ENCODE results near the gene MYOZ1. TPM values are rescaled to one million over a fixed set of nuclear protein-coding genes. Genes with fewer than 3 reads are reported as not detected.
"Not testable (repeated sequence)": the region's sequence is repeated elsewhere in the genome, so short reads cannot be mapped to it uniquely, and the experiment has no call there.

MYOZ1 gene
- total and polyA plus RNA-seq, 2 donors (not counting 3 experiments of a cell fraction or from before 2014, with no cell fraction given): not detected

- H3K9ac ChIP-seq (replicated peaks; ENCODE audit: extremely low read depth, insufficient read depth, low read length); H3K9me3 ChIP-seq (replicated peaks; ENCODE audit: control insufficient read depth, insufficient read depth, low read length); H3K79me2 ChIP-seq (ENCODE audit: control insufficient read depth, insufficient read depth, low read length); POLR2A ChIA-PET; FAIRE-seq; H2AFZ ChIP-seq (ENCODE audit: low read depth, low read length); dilution Hi-C loops (cut with MboI; ENCODE audit: extremely low pct_ligation_motif_present, low sequenced_read_pairs); H3K4me1 ChIP-seq (ENCODE audit: control insufficient read depth, extremely low read depth, insufficient read depth, low read length); BruUV-seq (replicated peaks); intact Hi-C loops (cut with micrococcal nuclease); CTCF ChIA-PET; H3K27me3 ChIP-seq (ENCODE audit: control insufficient read depth in 2 of 2, insufficient read depth in 2 of 2, low read length in 2 of 2); H3K9me1 ChIP-seq (replicated peaks; ENCODE audit: control insufficient read depth, extremely low read depth, insufficient read depth, low read length); H4K20me1 ChIP-seq (replicated peaks; ENCODE audit: control insufficient read depth, extremely low read depth, insufficient read depth, low read length); H3K4me2 ChIP-seq (ENCODE audit: insufficient read depth, low read length); H3K27ac ChIP-seq (ENCODE audit: insufficient read depth, low read depth, low read length); H3K36me3 ChIP-seq (ENCODE audit: control insufficient read depth in 2 of 2, extremely low read depth in 1 of 2, insufficient read depth in 2 of 2, low read length in 2 of 2); H3K4me3 ChIP-seq (replicated peaks in 1 of 3; ENCODE audit: insufficient read depth in 1 of 3, low read depth in 1 of 3, low read length in 3 of 3); DNase-seq (ENCODE audit: low read depth, low spot score): not testable (repeated sequence)
Observed at GRCh38 chr10:73666153-73666809, 25.0 kb upstream of the MYOZ1 start.

- H3K9ac ChIP-seq (replicated peaks; ENCODE audit: extremely low read depth, insufficient read depth, low read length); intact Hi-C loops (cut with micrococcal nuclease); H3K4me3 ChIP-seq (replicated peaks in 1 of 3; ENCODE audit: insufficient read depth in 1 of 3, low read depth in 1 of 3, low read length in 3 of 3); DNase-seq (ENCODE audit: low read depth, low spot score); H3K9me1 ChIP-seq (replicated peaks; ENCODE audit: control insufficient read depth, extremely low read depth, insufficient read depth, low read length); H4K20me1 ChIP-seq (replicated peaks; ENCODE audit: control insufficient read depth, extremely low read depth, insufficient read depth, low read length); H3K4me1 ChIP-seq (ENCODE audit: control insufficient read depth, extremely low read depth, insufficient read depth, low read length); H3K27ac ChIP-seq (ENCODE audit: insufficient read depth, low read depth, low read length); dilution Hi-C loops (cut with MboI; ENCODE audit: extremely low pct_ligation_motif_present, low sequenced_read_pairs); H3K4me2 ChIP-seq (ENCODE audit: insufficient read depth, low read length); H2AFZ ChIP-seq (ENCODE audit: low read depth, low read length); POLR2A ChIA-PET; H3K27me3 ChIP-seq (ENCODE audit: control insufficient read depth in 2 of 2, insufficient read depth in 2 of 2, low read length in 2 of 2); BruUV-seq (replicated peaks); CTCF ChIA-PET; H3K9me3 ChIP-seq (replicated peaks; ENCODE audit: control insufficient read depth, insufficient read depth, low read length); FAIRE-seq; H3K79me2 ChIP-seq (ENCODE audit: control insufficient read depth, insufficient read depth, low read length); H3K36me3 ChIP-seq (ENCODE audit: control insufficient read depth in 2 of 2, extremely low read depth in 1 of 2, insufficient read depth in 2 of 2, low read length in 2 of 2): not testable (repeated sequence)
Observed at GRCh38 chr10:73665581-73665980, 24.3 kb upstream of the MYOZ1 start.

- H4K20me1 ChIP-seq (replicated peaks; ENCODE audit: control insufficient read depth, extremely low read depth, insufficient read depth, low read length); H3K79me2 ChIP-seq (ENCODE audit: control insufficient read depth, insufficient read depth, low read length); H3K27ac ChIP-seq (ENCODE audit: insufficient read depth, low read depth, low read length); H3K4me3 ChIP-seq (replicated peaks in 1 of 3; ENCODE audit: insufficient read depth in 1 of 3, low read depth in 1 of 3, low read length in 3 of 3); dilution Hi-C loops (cut with MboI; ENCODE audit: extremely low pct_ligation_motif_present, low sequenced_read_pairs); H3K4me2 ChIP-seq (ENCODE audit: insufficient read depth, low read length); H3K36me3 ChIP-seq (ENCODE audit: control insufficient read depth in 2 of 2, extremely low read depth in 1 of 2, insufficient read depth in 2 of 2, low read length in 2 of 2); H3K9ac ChIP-seq (replicated peaks; ENCODE audit: extremely low read depth, insufficient read depth, low read length); H3K27me3 ChIP-seq (ENCODE audit: control insufficient read depth in 2 of 2, insufficient read depth in 2 of 2, low read length in 2 of 2); CTCF ChIA-PET; BruUV-seq (replicated peaks); intact Hi-C loops (cut with micrococcal nuclease); H3K9me1 ChIP-seq (replicated peaks; ENCODE audit: control insufficient read depth, extremely low read depth, insufficient read depth, low read length); FAIRE-seq; H3K4me1 ChIP-seq (ENCODE audit: control insufficient read depth, extremely low read depth, insufficient read depth, low read length); POLR2A ChIA-PET; H3K9me3 ChIP-seq (replicated peaks; ENCODE audit: control insufficient read depth, insufficient read depth, low read length); H2AFZ ChIP-seq (ENCODE audit: low read depth, low read length); DNase-seq (ENCODE audit: low read depth, low spot score): not testable (repeated sequence)
Observed at GRCh38 chr10:73664156-73665040, 23.1 kb upstream of the MYOZ1 start.

- FAIRE-seq; intact Hi-C loops (cut with micrococcal nuclease); H3K4me1 ChIP-seq (ENCODE audit: control insufficient read depth, extremely low read depth, insufficient read depth, low read length); H3K9ac ChIP-seq (replicated peaks; ENCODE audit: extremely low read depth, insufficient read depth, low read length); H3K27me3 ChIP-seq (ENCODE audit: control insufficient read depth in 2 of 2, insufficient read depth in 2 of 2, low read length in 2 of 2); POLR2A ChIA-PET; BruUV-seq (replicated peaks); H3K9me1 ChIP-seq (replicated peaks; ENCODE audit: control insufficient read depth, extremely low read depth, insufficient read depth, low read length); CTCF ChIA-PET; dilution Hi-C loops (cut with MboI; ENCODE audit: extremely low pct_ligation_motif_present, low sequenced_read_pairs); H3K27ac ChIP-seq (ENCODE audit: insufficient read depth, low read depth, low read length); DNase-seq (ENCODE audit: low read depth, low spot score); H3K79me2 ChIP-seq (ENCODE audit: control insufficient read depth, insufficient read depth, low read length); H3K36me3 ChIP-seq (ENCODE audit: control insufficient read depth in 2 of 2, extremely low read depth in 1 of 2, insufficient read depth in 2 of 2, low read length in 2 of 2); H2AFZ ChIP-seq (ENCODE audit: low read depth, low read length); H3K4me3 ChIP-seq (replicated peaks in 1 of 3; ENCODE audit: insufficient read depth in 1 of 3, low read depth in 1 of 3, low read length in 3 of 3); H4K20me1 ChIP-seq (replicated peaks; ENCODE audit: control insufficient read depth, extremely low read depth, insufficient read depth, low read length); H3K4me2 ChIP-seq (ENCODE audit: insufficient read depth, low read length); H3K9me3 ChIP-seq (replicated peaks; ENCODE audit: control insufficient read depth, insufficient read depth, low read length): not testable (repeated sequence)
Observed at GRCh38 chr10:73663621-73664020, 22.3 kb upstream of the MYOZ1 start.

All from endothelial cell of umbilical vein (primary cell).